Epidermal melanocyte (primary cell): ENCODE results near the gene TAS2R50.
"Not testable (repeated sequence)": the region's sequence is repeated elsewhere in the genome, so short reads cannot be mapped to it uniquely, and the experiment has no call there.

Experiments used
- DNase-seq: peaks from one replicate; pipeline ENCODE4 v3.0.0; 2011; ENCODE audit warnings: low spot score; ENCODE audit not compliant: insufficient read length

TAS2R50 gene

GRCh38 chr12:10986812-10987211, at the start of gene TAS2R50:
Gene TAS2R50 (minus strand): TSS chr12:10986912. CDS start chr12:10986860, 52 bp downstream.
- DNase-seq = no peak

GRCh38 chr12:11033959-11034358, 47.2 kb upstream of the TAS2R50 start:
- DNase-seq = not testable (repeated sequence)

- DNase-seq = no peak
Measured at GRCh38 chr12:11031307-11031706, 44.6 kb upstream of the TAS2R50 start, which contains the start of gene TAS2R31. Gene TAS2R31 (minus strand): TSS chr12:11031407. CDS start chr12:11031335, 72 bp downstream.

GRCh38 chr12:11026118-11026517, 39.4 kb upstream of the TAS2R50 start:
- DNase-seq = no peak

GRCh38 chr12:11023387-11023786, 36.7 kb upstream of the TAS2R50 start:
- DNase-seq = no peak

GRCh38 chr12:11022520-11022919, 35.8 kb upstream of the TAS2R50 start, which contains the start of gene TAS2R19:
Gene TAS2R19 (minus strand): TSS chr12:11022620. CDS start chr12:11022571, 49 bp downstream.
- no peak for DNase-seq

GRCh38 chr12:11016937-11017336, 30.2 kb upstream of the TAS2R50 start:
- no peak for DNase-seq

- DNase-seq = no peak
Measured at GRCh38 chr12:11015775-11016430, 29.2 kb upstream of the TAS2R50 start.

- no peak for DNase-seq
Measured at GRCh38 chr12:11014234-11014633, 27.5 kb upstream of the TAS2R50 start.

- DNase-seq = no peak
Measured at GRCh38 chr12:11007608-11008007, 20.9 kb upstream of the TAS2R50 start.

GRCh38 chr12:10998204-10998603, 11.5 kb upstream of the TAS2R50 start, which contains the start of gene TAS2R20:
Gene TAS2R20 (minus strand): TSS chr12:10998304. CDS start chr12:10997875, 429 bp downstream.
- DNase-seq = no peak

- no peak for DNase-seq
Measured at GRCh38 chr12:10994307-10994706, 7.6 kb upstream of the TAS2R50 start.

GRCh38 chr12:10989107-10989506, 2.4 kb upstream of the TAS2R50 start:
- no peak for DNase-seq

- no peak for DNase-seq
Measured at GRCh38 chr12:10982244-10982643, 4.5 kb downstream of the TAS2R50 start.

- DNase-seq = no peak
Measured at GRCh38 chr12:10974965-10975364, 11.7 kb downstream of the TAS2R50 start.

- no peak for DNase-seq
Measured at GRCh38 chr12:10968765-10969456, 17.8 kb downstream of the TAS2R50 start.

- peak; percentile 45 for DNase-seq
Measured at GRCh38 chr12:10967409-10967808, 19.3 kb downstream of the TAS2R50 start.

GRCh38 chr12:10966314-10966713, 20.4 kb downstream of the TAS2R50 start:
- DNase-seq = no peak

GRCh38 chr12:10965476-10965875, 21.2 kb downstream of the TAS2R50 start:
- DNase-seq = no peak

- no peak for DNase-seq
Measured at GRCh38 chr12:10960211-10960610, 26.5 kb downstream of the TAS2R50 start.

- no peak for DNase-seq
Measured at GRCh38 chr12:10959804-10960203, 26.9 kb downstream of the TAS2R50 start.

- no peak for DNase-seq
Measured at GRCh38 chr12:10957741-10958140, 29.0 kb downstream of the TAS2R50 start.

- no peak for DNase-seq
Measured at GRCh38 chr12:10956085-10956484, 30.6 kb downstream of the TAS2R50 start.
